K562 (cell line): Measurements from ENCODE around the gene SEC23B.

Experiments used
- NBN ChIP-seq: fragments of 450-650 bp; IDR thresholded peaks from 2 replicates; pipeline ENCODE4 v1.6.1; 2016; ENCODE audit warnings: low read depth, mild to moderate bottlenecking
- TF ChIP-seq, protein P1 (sequence below): fragments of 250-450 bp; sonication (Bioruptor Pico); IDR thresholded peaks from 2 replicates; pipeline ENCODE4 v1.8.0; 2021; ENCODE audit warnings: moderate library complexity, mild to moderate bottlenecking, inconsistent platforms

GRCh38 chr20:18497603-18498002 lies 10.1 kb upstream of the SEC23B start:
- no peak for TF ChIP-seq NBN
- TF ChIP-seq, protein P1, sequence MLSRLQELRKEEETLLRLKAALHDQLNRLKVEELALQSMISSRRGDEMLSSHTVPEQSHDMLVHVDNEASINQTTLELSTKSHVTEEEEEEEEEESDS, result no peak
